SK-N-SH (cell line): Measurements from ENCODE around the gene CACNA1D.

ENCODE experiments used
- MXI1 ChIP-seq: IDR thresholded peaks from 2 replicates; pipeline ENCODE4 v1.6.1; 2012; ENCODE audit warnings: mild to moderate bottlenecking, low read depth, low read length, improper control_type of control experiment
- NFIC ChIP-seq: IDR thresholded peaks from 2 replicates; pipeline ENCODE4 v1.4.0; 2012; ENCODE audit warnings: borderline replicate concordance
- YY1 ChIP-seq: IDR thresholded peaks from 2 replicates; pipeline ENCODE4 v1.4.0; 2012; ENCODE audit warnings: low read depth, mild to moderate bottlenecking
- TF ChIP-seq, protein P1 (sequence below): fragments of 200-600 bp; sonication (generic); IDR thresholded peaks from 2 replicates; pipeline ENCODE4 v1.6.1; 2017; ENCODE audit warnings: antibody characterized with exemption, mild to moderate bottlenecking, moderate library complexity

DNA sequence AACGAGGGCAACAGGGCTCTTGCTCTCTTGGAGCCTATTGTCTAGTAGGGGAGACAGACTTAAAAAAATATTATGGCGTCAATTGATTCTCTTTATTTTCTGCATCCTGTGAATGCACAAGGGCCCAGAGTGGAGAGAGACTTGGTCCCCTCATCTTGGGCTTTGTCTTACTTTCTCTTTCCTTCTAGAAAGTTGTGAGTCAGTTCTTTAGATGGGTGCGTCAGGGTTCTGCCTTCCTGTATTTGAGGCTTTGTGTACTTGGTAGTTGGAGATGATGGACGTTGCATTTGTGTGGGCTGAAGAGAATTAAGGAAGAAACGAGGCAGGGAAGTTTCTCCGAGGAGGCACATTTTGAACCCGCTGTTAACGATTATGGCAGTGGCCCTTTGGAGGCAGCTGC lies 52.9 kb downstream of the CACNA1D start:
- TF ChIP-seq YY1 (no peak), MXI1 (no peak), NFIC (no peak)
- TF ChIP-seq, protein P1, sequence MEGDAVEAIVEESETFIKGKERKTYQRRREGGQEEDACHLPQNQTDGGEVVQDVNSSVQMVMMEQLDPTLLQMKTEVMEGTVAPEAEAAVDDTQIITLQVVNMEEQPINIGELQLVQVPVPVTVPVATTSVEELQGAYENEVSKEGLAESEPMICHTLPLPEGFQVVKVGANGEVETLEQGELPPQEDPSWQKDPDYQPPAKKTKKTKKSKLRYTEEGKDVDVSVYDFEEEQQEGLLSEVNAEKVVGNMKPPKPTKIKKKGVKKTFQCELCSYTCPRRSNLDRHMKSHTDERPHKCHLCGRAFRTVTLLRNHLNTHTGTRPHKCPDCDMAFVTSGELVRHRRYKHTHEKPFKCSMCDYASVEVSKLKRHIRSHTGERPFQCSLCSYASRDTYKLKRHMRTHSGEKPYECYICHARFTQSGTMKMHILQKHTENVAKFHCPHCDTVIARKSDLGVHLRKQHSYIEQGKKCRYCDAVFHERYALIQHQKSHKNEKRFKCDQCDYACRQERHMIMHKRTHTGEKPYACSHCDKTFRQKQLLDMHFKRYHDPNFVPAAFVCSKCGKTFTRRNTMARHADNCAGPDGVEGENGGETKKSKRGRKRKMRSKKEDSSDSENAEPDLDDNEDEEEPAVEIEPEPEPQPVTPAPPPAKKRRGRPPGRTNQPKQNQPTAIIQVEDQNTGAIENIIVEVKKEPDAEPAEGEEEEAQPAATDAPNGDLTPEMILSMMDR: no peak
